Chondrocyte (in vitro differentiated cells): ENCODE data around the gene SUFU. TPM values are rescaled to one million over a fixed set of nuclear protein-coding genes. Genes with fewer than 3 reads are reported as not detected.

Experiments
- DNase-seq: peaks from one replicate; pipeline ENCODE4 v3.0.0; 2021; ENCODE audit warnings: mixed read lengths, low spot score
- H3K27ac Mint-ChIP-seq: one replicate; pipeline ENCODE4 v1.8.0; 2021; ENCODE audit warnings: mild to moderate bottlenecking, moderate library complexity, mixed read lengths; ENCODE audit not compliant: unreplicated experiment
- H3K27me3 Mint-ChIP-seq: 2 replicates; pipeline ENCODE4 v1.8.0; 2021; ENCODE audit warnings: low read depth, mixed read lengths
- H3K36me3 Mint-ChIP-seq: 2 replicates; pipeline ENCODE4 v1.8.0; 2021; ENCODE audit warnings: low read depth, mixed read lengths
- H3K4me1 Mint-ChIP-seq: 2 replicates; pipeline ENCODE4 v1.8.0; 2021; ENCODE audit warnings: low read depth, mild to moderate bottlenecking, mixed read lengths
- H3K4me3 Mint-ChIP-seq: one replicate; pipeline ENCODE4 v1.8.0; 2021; ENCODE audit warnings: mild to moderate bottlenecking, moderate library complexity, mixed read lengths; ENCODE audit not compliant: unreplicated experiment
- H3K9me3 Mint-ChIP-seq: 2 replicates; pipeline ENCODE4 v1.8.0; 2021; ENCODE audit warnings: low read depth, mixed read lengths
- total RNA-seq: library from RNA; stranded (reverse); gene quantifications from 3 replicates; pipeline ENCODE4 v1.2.1, GENCODE V29; 2021
- TF ChIP-seq, protein P1 (sequence below): fragments of 200-600 bp; sonication (generic); IDR thresholded peaks from 2 replicates; pipeline ENCODE4 v1.5.0; 2021; ENCODE audit warnings: antibody characterized with exemption, mild to moderate bottlenecking, moderate library complexity

SUFU gene
- total RNA-seq, 1 donor from 2014 or later = 15.5 TPM

DNA sequence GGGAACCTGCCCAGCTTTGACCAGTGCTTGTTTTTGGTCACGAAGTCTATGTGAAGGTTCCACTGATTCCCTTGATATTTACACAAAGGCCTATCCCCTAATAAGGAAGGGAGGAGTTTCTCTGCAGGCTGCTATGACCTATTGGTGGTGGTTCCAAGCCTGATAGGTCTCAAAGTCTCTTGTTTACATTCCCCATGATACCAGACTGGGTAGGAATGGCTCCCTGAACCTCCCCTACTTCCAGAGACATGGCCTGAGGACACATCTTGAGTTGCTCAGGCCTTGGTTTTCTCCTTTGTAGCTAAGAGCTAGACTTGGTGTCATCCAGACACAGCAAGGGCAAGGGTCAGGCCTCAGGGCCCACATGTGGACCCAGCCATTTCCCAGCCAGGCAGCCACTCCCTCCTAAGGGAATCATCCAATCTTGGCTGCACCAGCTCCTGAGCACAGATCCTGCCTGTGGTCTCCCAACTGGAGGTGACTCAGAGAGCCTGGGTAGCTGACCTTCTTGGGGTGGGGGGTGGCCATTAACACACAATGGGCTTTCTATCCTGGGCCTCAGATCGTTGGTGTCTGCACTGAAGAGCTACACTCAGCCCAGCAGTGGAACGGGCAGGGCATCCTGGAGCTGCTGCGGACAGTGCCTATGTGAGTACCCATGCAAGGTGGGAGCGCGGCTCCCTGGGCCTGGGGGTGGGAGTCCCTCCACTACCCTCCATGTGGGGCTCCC lies 89.5 kb downstream of the SUFU start:
- DNase-seq = peak; percentile 76
- H3K27ac Mint-ChIP-seq = no peak overlapping the region
- TF ChIP-seq, protein P1, sequence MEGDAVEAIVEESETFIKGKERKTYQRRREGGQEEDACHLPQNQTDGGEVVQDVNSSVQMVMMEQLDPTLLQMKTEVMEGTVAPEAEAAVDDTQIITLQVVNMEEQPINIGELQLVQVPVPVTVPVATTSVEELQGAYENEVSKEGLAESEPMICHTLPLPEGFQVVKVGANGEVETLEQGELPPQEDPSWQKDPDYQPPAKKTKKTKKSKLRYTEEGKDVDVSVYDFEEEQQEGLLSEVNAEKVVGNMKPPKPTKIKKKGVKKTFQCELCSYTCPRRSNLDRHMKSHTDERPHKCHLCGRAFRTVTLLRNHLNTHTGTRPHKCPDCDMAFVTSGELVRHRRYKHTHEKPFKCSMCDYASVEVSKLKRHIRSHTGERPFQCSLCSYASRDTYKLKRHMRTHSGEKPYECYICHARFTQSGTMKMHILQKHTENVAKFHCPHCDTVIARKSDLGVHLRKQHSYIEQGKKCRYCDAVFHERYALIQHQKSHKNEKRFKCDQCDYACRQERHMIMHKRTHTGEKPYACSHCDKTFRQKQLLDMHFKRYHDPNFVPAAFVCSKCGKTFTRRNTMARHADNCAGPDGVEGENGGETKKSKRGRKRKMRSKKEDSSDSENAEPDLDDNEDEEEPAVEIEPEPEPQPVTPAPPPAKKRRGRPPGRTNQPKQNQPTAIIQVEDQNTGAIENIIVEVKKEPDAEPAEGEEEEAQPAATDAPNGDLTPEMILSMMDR = no peak
- H3K36me3 Mint-ChIP-seq = peaks cover 3% of the 10 kb centered on the region
- H3K27me3 Mint-ChIP-seq = no peaks in the 10 kb centered on the region
- no peaks in the 10 kb centered on the region for H3K9me3 Mint-ChIP-seq
- peaks cover 7% of the 10 kb centered on the region for H3K4me1 Mint-ChIP-seq
- no peak overlapping the region for H3K4me3 Mint-ChIP-seq

DNA sequence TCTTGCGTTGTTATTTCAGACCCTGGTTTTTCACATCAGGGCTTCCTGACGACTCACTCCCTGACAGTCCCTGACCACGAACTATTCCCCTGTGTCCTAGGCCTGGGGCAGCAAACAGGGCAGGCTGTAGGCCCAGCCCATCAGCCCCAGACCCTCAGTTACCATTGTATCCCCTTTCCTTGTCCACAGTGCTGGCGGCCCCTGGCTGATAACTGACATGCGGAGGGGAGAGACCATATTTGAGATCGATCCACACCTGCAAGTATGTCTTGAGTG lies 90.0 kb downstream of the SUFU start:
- TF ChIP-seq, protein P1 = no peak
- Mint-ChIP-seq H3K4me1 (peaks cover 7% of the 10 kb centered on the region), H3K27me3 (no peaks in the 10 kb centered on the region), H3K9me3 (no peaks in the 10 kb centered on the region), H3K27ac (no peak overlapping the region), H3K4me3 (no peak overlapping the region), H3K36me3 (peaks cover 4% of the 10 kb centered on the region)
- no peak for DNase-seq

DNA sequence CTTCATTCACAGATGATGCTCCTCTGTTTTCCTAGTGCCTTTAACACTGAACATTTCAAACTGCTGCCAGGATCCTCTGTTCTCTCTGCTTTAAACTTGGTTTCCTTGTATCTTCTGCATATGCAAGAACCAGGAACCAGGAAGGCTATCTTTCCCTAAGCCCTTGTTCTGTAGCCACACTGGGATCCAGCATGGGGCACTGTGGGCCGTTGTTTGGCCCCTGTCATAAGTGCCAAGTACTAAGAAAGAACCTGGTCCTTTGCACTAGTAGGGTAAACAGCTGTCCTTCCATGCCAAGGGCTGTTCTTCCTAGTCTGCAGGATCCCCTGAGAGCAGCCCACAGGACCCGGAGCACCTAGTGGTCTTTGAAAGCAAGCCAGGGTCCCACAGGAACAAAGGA lies 91.5 kb downstream of the SUFU start:
- H3K4me1 Mint-ChIP-seq = peaks cover 16% of the 10 kb centered on the region

DNA sequence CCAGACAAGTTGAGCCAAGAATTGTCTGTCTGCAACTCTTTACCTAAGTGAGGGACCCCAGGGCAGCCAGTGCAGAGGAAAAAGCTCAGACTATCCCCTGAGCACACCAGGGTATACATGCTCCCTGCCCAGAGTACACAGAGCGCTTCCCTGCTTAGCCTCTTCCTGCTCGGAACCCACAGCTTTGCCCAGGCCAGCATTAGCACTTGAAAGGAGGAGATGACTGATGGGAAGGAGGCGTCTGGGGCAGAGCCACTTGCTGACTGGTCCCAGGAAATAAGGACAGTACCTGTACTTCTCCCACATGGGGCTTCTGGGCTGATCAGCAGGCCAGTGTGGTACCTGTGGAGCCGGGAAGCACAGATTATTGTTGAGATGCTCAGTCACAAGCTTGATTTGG lies 92.1 kb downstream of the SUFU start:
- H3K27ac Mint-ChIP-seq = no peak overlapping the region
- no peaks in the 10 kb centered on the region for H3K9me3 Mint-ChIP-seq
- H3K27me3 Mint-ChIP-seq = no peaks in the 10 kb centered on the region

More for the DNA sequence above, 91.5 kb downstream of the SUFU start:
- H3K9me3 Mint-ChIP-seq = no peaks in the 10 kb centered on the region
- H3K4me3 Mint-ChIP-seq = no peak overlapping the region
- no peak overlapping the region for H3K27ac Mint-ChIP-seq
- no peak for DNase-seq
- TF ChIP-seq, protein P1 = no peak
- H3K27me3 Mint-ChIP-seq = no peaks in the 10 kb centered on the region
- peaks cover 6% of the 10 kb centered on the region for H3K36me3 Mint-ChIP-seq

DNA sequence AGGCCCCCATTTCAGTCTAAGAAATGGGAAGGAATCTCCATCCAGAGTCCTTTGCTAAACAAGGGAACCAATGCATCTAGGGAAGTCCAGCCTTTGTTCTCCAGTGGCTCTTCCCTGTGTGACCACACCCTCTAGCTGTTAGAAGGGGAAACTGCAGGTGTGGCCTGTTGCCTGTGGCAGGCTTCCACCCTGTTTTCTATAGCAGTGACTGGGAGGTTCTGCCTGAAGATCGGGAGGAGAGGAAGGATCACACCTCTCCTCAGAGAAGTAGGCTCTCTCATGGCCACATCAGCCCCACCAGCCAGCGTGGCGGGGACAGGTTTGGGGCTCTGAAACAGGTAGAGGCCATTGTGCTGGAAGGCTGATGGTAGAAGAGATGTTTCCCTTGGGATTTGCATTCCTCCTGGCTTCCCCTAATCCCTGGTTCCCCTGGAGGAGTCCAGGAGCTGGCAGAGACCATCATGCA lies 92.8 kb downstream of the SUFU start:
- peak; percentile 44 for DNase-seq
- peaks cover 8% of the 10 kb centered on the region for H3K36me3 Mint-ChIP-seq
- no peaks in the 10 kb centered on the region for H3K9me3 Mint-ChIP-seq
- no peak overlapping the region for H3K27ac Mint-ChIP-seq
- TF ChIP-seq, protein P1 = peak; percentile 77
- no peak overlapping the region for H3K4me3 Mint-ChIP-seq
- H3K27me3 Mint-ChIP-seq = no peaks in the 10 kb centered on the region
- peaks cover 19% of the 10 kb centered on the region for H3K4me1 Mint-ChIP-seq

More for the DNA sequence above, 92.1 kb downstream of the SUFU start:
- Mint-ChIP-seq H3K4me1 (peaks cover 19% of the 10 kb centered on the region), H3K36me3 (peaks cover 8% of the 10 kb centered on the region), H3K4me3 (no peak overlapping the region)
- DNase-seq = peak; percentile 42
- TF ChIP-seq, protein P1 = no peak
